ENCODE measurements around the gene FRA10AC1.

- no peak for TF ChIP-seq POLR2A (IDR thresholded peaks at IDR 0.05; ENCODE audit: low read depth, low read length)
- no peak for TF ChIP-seq JUNB (IDR thresholded peaks at IDR 0.05)
- TF ChIP-seq, protein P1, sequence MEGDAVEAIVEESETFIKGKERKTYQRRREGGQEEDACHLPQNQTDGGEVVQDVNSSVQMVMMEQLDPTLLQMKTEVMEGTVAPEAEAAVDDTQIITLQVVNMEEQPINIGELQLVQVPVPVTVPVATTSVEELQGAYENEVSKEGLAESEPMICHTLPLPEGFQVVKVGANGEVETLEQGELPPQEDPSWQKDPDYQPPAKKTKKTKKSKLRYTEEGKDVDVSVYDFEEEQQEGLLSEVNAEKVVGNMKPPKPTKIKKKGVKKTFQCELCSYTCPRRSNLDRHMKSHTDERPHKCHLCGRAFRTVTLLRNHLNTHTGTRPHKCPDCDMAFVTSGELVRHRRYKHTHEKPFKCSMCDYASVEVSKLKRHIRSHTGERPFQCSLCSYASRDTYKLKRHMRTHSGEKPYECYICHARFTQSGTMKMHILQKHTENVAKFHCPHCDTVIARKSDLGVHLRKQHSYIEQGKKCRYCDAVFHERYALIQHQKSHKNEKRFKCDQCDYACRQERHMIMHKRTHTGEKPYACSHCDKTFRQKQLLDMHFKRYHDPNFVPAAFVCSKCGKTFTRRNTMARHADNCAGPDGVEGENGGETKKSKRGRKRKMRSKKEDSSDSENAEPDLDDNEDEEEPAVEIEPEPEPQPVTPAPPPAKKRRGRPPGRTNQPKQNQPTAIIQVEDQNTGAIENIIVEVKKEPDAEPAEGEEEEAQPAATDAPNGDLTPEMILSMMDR (IDR thresholded peaks at IDR 0.05 in 2 of 3, conservative IDR thresholded peaks at IDR 0.05 in 1 of 3; ENCODE audit: control insufficient read depth in 2 of 3, extremely low read depth in 1 of 3, insufficient read depth in 1 of 3, low read depth in 3 of 3, low read length in 3 of 3) = no peak
- TF ChIP-seq ZNF384 (IDR thresholded peaks at IDR 0.05; ENCODE audit: borderline replicate concordance, low read depth, low read length) = no peak
- TF ChIP-seq, protein P2, sequence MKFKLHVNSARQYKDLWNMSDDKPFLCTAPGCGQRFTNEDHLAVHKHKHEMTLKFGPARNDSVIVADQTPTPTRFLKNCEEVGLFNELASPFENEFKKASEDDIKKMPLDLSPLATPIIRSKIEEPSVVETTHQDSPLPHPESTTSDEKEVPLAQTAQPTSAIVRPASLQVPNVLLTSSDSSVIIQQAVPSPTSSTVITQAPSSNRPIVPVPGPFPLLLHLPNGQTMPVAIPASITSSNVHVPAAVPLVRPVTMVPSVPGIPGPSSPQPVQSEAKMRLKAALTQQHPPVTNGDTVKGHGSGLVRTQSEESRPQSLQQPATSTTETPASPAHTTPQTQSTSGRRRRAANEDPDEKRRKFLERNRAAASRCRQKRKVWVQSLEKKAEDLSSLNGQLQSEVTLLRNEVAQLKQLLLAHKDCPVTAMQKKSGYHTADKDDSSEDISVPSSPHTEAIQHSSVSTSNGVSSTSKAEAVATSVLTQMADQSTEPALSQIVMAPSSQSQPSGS (IDR thresholded peaks at IDR 0.05; ENCODE audit: low read length) = no peak
- TF ChIP-seq TAF1 (IDR thresholded peaks at IDR 0.05; ENCODE audit: borderline replicate concordance, low read depth, low read length) = no peak
- no peak for TF ChIP-seq DPF2 (IDR thresholded peaks at IDR 0.05)
- TF ChIP-seq HDGF (IDR thresholded peaks at IDR 0.05) = no peak
- no peak for TF ChIP-seq SRF (IDR thresholded peaks at IDR 0.05; ENCODE audit: low read depth in 2 of 2, low read length in 2 of 2)
- no peak for TF ChIP-seq SP1 (IDR thresholded peaks at IDR 0.05; ENCODE audit: low read depth, low read length)
- no peak for TF ChIP-seq IRF3 (IDR thresholded peaks at IDR 0.05)
- no peak for TF ChIP-seq EZH2 (IDR thresholded peaks at IDR 0.05; ENCODE audit: borderline replicate concordance, control insufficient read depth, low read depth, low read length)
- TF ChIP-seq, protein P3, sequence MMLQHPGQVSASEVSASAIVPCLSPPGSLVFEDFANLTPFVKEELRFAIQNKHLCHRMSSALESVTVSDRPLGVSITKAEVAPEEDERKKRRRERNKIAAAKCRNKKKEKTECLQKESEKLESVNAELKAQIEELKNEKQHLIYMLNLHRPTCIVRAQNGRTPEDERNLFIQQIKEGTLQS (IDR thresholded peaks at IDR 0.05; ENCODE audit: borderline replicate concordance, extremely low read depth, low read depth, low read length) = no peak
- peak; percentile 82 to 86 for TF ChIP-seq IKZF2 (IDR thresholded peaks at IDR 0.05)
Observed at GRCh38 chr10:93742633-93743349, 40.4 kb upstream of the FRA10AC1 start.
